OCI-LY7 (cell line): Measurements from ENCODE around the gene SLC25A45. TPM values are rescaled to one million over a fixed set of nuclear protein-coding genes. Genes with fewer than 3 reads are reported as not detected.

Experiments
- BruUV-seq: library from RNA; stranded (reverse); fragments of 400-500 nt; replicated peaks from 2 replicates; lab custom pipeline; 2021; lab: Mats Ljungman, UMichigan
- CTCF ChIA-PET: fragments of 300-600 bp; sonication (Branson Sonifier 250); formaldehyde crosslinking; loops from one replicate; lab custom pipeline; 2022; ENCODE audit warnings: antibody characterized with exemption; ENCODE audit not compliant: unreplicated experiment; lab: Charles Lee
- POLR2A ChIA-PET: fragments of 300-600 bp; sonication (Branson Sonifier 250); formaldehyde crosslinking; loops from one replicate; lab custom pipeline; 2022; ENCODE audit warnings: antibody characterized with exemption; lab: Charles Lee
- DNase-seq: peaks from one replicate; pipeline ENCODE4 v3.0.0-alpha.2; 2015; ENCODE audit warnings: low spot score
- H2AFZ ChIP-seq: fragments of 200-600 bp; sonication (generic), shearing (Covaris generic); 2 replicates; pipeline ENCODE4 v1.6.1; 2014; ENCODE audit warnings: mild to moderate bottlenecking, antibody characterized with exemption, low read length, moderate library complexity
- H3K27ac ChIP-seq: fragments of 200-600 bp; sonication (generic); 2 replicates; pipeline ENCODE4 v1.5.1; 2014; ENCODE audit warnings: mixed run types, low read depth, mild to moderate bottlenecking, moderate library complexity, low read length, inconsistent platforms; ENCODE audit not compliant: poor library complexity, severe bottlenecking
- H3K36me3 ChIP-seq: fragments of 200-600 bp; sonication (generic); 2 replicates; pipeline ENCODE4 v1.6.1; 2014; ENCODE audit warnings: mild to moderate bottlenecking, antibody characterized with exemption, low read length, moderate library complexity, mixed read lengths; ENCODE audit not compliant: insufficient read depth
- H3K4me1 ChIP-seq: fragments of 200-600 bp; sonication (generic); 2 replicates; pipeline ENCODE4 v1.5.1; 2014; ENCODE audit warnings: mild to moderate bottlenecking, low read length; ENCODE audit not compliant: insufficient read depth, poor library complexity, severe bottlenecking
- H3K4me2 ChIP-seq: fragments of 200-600 bp; sonication (generic); 2 replicates; pipeline ENCODE4 v1.6.1; 2014; ENCODE audit warnings: mild to moderate bottlenecking, low read length
- H3K4me3 ChIP-seq: fragments of 200-600 bp; sonication (generic); 2 replicates; pipeline ENCODE4 v1.5.1; 2014; ENCODE audit warnings: mild to moderate bottlenecking, low read depth, low read length; ENCODE audit not compliant: poor library complexity, severe bottlenecking
- H3K79me2 ChIP-seq: fragments of 200-600 bp; sonication (generic); 2 replicates; pipeline ENCODE4 v1.6.1; 2016; ENCODE audit warnings: low read depth, mild to moderate bottlenecking, low read length, moderate library complexity, mixed read lengths; ENCODE audit not compliant: insufficient read depth
- H3K9me2 ChIP-seq: fragments of 200-600 bp; sonication (generic); 2 replicates; pipeline ENCODE4 v1.6.1; 2016; ENCODE audit warnings: mild to moderate bottlenecking, low read length, mixed read lengths; ENCODE audit not compliant: insufficient read depth
- H3K9me3 ChIP-seq: fragments of 200-600 bp; sonication (generic); 2 replicates; pipeline ENCODE4 v1.6.1; 2014; ENCODE audit warnings: mild to moderate bottlenecking, mixed run types, low read length, mixed read lengths
- H4K20me1 ChIP-seq: fragments of 200-600 bp; sonication (generic); 2 replicates; pipeline ENCODE4 v1.6.1; 2014; ENCODE audit warnings: mild to moderate bottlenecking, antibody characterized with exemption, low read length, moderate library complexity, mixed read lengths; ENCODE audit not compliant: insufficient read depth
- EZH2phosphoT487 ChIP-seq: fragments of 200-600 bp; sonication (generic); IDR thresholded peaks from 2 replicates; pipeline ENCODE4 v1.6.1; 2018; ENCODE audit warnings: low read depth, borderline replicate concordance, mild to moderate bottlenecking, mixed run types, antibody characterized with exemption, low read length, moderate library complexity, mixed read lengths
- intact Hi-C: fragments of 100-400 bp; cut with micrococcal nuclease; formaldehyde crosslinking; loops from one replicate; pipeline ENCODE4 v1.10.0; 2022; ENCODE audit not compliant: unreplicated experiment
- total RNA-seq, 2 experiments: library from RNA; depleted of rRNA in 1 of 2; stranded (reverse); fragments of >200 nt in 1 of 2; shearing (Covaris generic) in 1 of 2; gene quantifications; 2 replicates each; pipeline ENCODE4 v1.2.3, GENCODE V29; 2014 to 2022
- TF ChIP-seq, protein P1 (sequence below): fragments of 200-600 bp; sonication (generic); conservative IDR thresholded peaks from 2 replicates; pipeline ENCODE4 v1.5.1; 2014; ENCODE audit warnings: mild to moderate bottlenecking, antibody characterized with exemption, low read length, moderate library complexity, mixed read lengths

SLC25A45 gene
- total RNA-seq, 2 experiments from 2014 or later, result 7.0 to 20.7 TPM

DNA sequence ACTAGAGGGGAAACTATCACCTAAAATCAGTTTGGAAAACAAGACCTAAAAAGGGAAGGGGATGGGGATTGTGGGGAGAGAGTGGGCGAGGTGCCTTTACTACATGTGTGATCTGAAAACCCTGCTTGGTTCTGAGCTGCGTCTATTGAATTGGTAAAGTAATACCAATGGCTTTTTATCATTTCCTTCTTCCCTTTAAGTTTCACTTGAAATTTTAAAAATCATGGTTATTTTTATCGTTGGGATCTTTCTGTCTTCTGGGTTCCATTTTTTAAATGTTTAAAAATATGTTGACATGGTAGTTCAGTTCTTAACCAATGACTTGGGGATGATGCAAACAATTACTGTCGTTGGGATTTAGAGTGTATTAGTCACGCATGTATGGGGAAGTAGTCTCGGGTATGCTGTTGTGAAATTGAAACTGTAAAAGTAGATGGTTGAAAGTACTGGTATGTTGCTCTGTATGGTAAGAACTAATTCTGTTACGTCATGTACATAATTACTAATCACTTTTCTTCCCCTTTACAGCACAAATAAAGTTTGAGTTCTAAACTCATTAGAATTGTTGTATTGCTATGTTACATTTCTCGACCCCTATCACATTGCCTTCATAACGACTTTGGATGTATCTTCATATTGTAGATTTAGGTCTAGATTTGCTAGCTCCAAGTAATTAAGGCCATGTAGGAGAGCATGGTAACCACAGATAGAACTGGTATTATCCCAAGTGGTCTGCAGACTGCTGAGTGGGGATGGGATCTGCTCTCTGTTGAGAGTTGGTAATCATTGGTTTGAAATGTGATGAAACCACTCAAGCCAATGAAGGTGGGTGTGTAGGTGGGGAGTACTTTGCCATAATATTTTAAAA lies 43.8 kb upstream of the SLC25A45 start:
- Histone ChIP-seq H3K9me3 (no peaks in the 10 kb centered on the region), H3K27ac (peak overlapping the region; percentile 97), H3K36me3 (peaks cover 42% of the 10 kb centered on the region), H3K79me2 (peaks cover 100% of the 10 kb centered on the region), H3K4me1 (peaks cover 56% of the 10 kb centered on the region), H4K20me1 (peaks cover 24% of the 10 kb centered on the region), H3K4me2 (peak overlapping the region; percentile 91), H2AFZ (no peak overlapping the region), H3K4me3 (peak overlapping the region; percentile 73), H3K9me2 (no peaks in the 10 kb centered on the region)
- POLR2A ChIA-PET, result interaction anchor here (0.6 to 11.5 kb wide), 6 partner anchors 9 to 73 kb away, joined by 3 to 237 read pairs (median 6); partner anchors contain the start of gene MALAT1
- CTCF ChIA-PET, result no interaction called here
- intact Hi-C loops, result loop anchor here (2.0 kb wide), 1 partner anchor 31 kb away; no protein-coding TSS in a partner anchor
- no peak for TF ChIP-seq EZH2phosphoT487
- TF ChIP-seq, protein P1, sequence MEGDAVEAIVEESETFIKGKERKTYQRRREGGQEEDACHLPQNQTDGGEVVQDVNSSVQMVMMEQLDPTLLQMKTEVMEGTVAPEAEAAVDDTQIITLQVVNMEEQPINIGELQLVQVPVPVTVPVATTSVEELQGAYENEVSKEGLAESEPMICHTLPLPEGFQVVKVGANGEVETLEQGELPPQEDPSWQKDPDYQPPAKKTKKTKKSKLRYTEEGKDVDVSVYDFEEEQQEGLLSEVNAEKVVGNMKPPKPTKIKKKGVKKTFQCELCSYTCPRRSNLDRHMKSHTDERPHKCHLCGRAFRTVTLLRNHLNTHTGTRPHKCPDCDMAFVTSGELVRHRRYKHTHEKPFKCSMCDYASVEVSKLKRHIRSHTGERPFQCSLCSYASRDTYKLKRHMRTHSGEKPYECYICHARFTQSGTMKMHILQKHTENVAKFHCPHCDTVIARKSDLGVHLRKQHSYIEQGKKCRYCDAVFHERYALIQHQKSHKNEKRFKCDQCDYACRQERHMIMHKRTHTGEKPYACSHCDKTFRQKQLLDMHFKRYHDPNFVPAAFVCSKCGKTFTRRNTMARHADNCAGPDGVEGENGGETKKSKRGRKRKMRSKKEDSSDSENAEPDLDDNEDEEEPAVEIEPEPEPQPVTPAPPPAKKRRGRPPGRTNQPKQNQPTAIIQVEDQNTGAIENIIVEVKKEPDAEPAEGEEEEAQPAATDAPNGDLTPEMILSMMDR, result no peak
- DNase-seq, result peak; percentile 80
- no TSS peak for BruUV-seq

DNA sequence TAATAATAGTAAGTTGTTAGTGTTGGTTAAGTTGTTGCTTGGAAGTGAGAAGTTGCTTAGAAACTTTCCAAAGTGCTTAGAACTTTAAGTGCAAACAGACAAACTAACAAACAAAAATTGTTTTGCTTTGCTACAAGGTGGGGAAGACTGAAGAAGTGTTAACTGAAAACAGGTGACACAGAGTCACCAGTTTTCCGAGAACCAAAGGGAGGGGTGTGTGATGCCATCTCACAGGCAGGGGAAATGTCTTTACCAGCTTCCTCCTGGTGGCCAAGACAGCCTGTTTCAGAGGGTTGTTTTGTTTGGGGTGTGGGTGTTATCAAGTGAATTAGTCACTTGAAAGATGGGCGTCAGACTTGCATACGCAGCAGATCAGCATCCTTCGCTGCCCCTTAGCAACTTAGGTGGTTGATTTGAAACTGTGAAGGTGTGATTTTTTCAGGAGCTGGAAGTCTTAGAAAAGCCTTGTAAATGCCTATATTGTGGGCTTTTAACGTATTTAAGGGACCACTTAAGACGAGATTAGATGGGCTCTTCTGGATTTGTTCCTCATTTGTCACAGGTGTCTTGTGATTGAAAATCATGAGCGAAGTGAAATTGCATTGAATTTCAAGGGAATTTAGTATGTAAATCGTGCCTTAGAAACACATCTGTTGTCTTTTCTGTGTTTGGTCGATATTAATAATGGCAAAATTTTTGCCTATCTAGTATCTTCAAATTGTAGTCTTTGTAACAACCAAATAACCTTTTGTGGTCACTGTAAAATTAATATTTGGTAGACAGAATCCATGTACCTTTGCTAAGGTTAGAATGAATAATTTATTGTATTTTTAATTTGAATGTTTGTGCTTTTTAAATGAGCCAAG lies 42.9 kb upstream of the SLC25A45 start:
- no peak overlapping the region for H2AFZ ChIP-seq
- H4K20me1 ChIP-seq, result peaks cover 24% of the 10 kb centered on the region
- H3K79me2 ChIP-seq, result peaks cover 99% of the 10 kb centered on the region
- intact Hi-C loops, result loop anchor here (2.0 kb wide), 1 partner anchor 31 kb away; no protein-coding TSS in a partner anchor
- no peaks in the 10 kb centered on the region for H3K9me2 ChIP-seq
- POLR2A ChIA-PET, result interaction anchor here (0.6 to 11.5 kb wide), 8 partner anchors 8 to 145 kb away, joined by 3 to 237 read pairs (median 8); partner anchors contain the start of genes MALAT1 and ZNRD2
- no peak for TF ChIP-seq EZH2phosphoT487
- TF ChIP-seq, protein P1, result 0 out of 2 replicates have a peak, but pooled peaks have one; percentile 32
- H3K27ac ChIP-seq, result peak overlapping the region; percentile 97
- CTCF ChIA-PET, result no interaction called here
- peaks cover 42% of the 10 kb centered on the region for H3K36me3 ChIP-seq
- H3K4me3 ChIP-seq, result peak overlapping the region; percentile 73
- no peaks in the 10 kb centered on the region for H3K9me3 ChIP-seq
- BruUV-seq, result TSS peak; percentile 64
- DNase-seq, result peak; percentile 86
- peak overlapping the region; percentile 91 for H3K4me2 ChIP-seq
- H3K4me1 ChIP-seq, result peaks cover 56% of the 10 kb centered on the region
